HG03139 (cell line): ENCODE measurements around the gene SGPP1.
"Not testable (repeated sequence)": the region's sequence is repeated elsewhere in the genome, so short reads cannot be mapped to it uniquely, and the experiment has no call there.

Experiments used
- ATAC-seq: cut with Tn5 transposase; IDR thresholded peaks from one replicate; pipeline ENCODE4 v1.9.1; 2021; ENCODE audit not compliant: unreplicated experiment

SGPP1 gene

DNA sequence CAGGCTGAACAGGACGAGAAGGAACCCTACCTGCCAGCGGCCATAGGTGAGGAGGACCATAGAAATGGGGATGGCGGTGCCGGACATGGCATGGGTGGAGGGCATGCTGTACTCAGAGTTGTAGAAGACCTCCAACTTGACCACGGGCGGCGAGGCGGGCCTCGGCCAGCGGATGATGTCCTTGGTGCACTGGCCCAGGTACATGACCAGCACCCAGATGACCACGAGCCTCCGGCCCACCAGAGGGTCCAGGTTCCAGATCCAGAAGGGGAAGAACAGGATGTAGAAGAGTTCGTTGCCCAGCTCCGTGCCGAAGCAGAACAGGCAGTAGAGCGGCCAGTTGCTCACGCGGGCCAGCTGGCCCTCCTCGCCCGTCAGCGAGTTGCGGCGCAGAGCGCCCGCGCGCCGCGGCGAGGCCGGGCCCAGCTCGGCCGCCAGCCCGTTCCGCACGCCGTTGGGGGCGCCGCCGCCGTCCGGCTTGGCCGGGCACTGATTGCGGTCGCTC, 582 bp downstream of the SGPP1 start:
- ATAC-seq, result peak; percentile 21

DNA sequence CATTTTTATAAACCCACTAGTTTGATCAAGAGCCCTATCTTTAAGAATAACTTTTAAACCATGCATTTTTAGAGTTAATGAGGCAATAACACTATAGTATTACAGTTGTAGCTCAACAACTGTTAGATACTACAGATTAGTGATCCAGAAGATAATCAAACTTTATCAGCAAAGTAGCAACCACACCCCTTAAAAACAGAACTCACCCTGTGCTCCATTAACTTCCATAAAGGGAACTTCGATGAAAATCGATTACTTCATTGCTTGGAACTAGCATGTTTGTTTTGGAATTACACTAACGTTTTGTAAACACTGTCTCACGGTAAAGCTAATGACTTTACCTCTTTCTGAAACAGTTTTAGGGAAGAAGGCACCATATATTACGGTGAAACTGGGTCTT, 1.4 kb downstream of the SGPP1 start:
- ATAC-seq, result no peak

- ATAC-seq, result no peak
These were observed 1.9 kb downstream of the SGPP1 start for GRCh38 chr14:63725786-63726460.

DNA sequence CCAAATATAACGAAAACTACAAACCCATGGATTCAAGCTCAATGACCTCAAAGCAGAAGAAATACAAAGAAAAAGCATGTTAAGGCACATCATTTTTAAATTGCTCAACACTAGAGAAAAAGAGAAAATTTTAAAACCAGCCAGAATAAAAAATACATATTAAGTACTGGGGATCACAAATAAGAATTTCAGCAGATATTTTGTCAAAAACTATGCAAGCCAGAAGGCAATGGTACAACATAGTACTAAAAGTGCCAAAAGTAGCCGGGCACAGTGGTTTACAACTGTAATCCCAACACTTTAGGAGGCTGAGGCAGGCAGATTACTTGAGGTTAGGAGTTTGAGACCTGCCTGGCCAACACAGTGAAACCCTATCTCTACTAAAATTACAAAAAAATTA, 10.2 kb downstream of the SGPP1 start:
- no peak for ATAC-seq

GRCh38 chr14:63715360-63715759, 12.5 kb downstream of the SGPP1 start:
- no peak for ATAC-seq

DNA sequence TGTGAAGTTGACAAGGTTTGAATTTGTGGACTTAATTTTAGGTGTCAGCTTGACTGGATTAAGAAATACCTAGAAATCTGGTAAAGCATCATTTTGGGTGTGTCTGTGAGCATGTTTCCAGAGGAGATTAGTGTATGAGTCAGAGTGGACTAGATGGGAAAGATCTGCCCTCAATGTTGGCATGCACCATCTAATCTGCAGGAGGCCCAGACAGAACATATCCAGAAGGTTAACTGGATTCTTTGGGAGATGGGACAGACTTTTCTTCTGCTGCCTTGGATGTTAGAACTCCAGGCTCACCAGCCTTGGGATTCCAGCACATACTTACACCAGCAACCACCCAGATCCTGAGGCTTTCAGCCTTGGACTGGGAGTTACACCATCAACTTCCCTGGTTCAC, 14.1 kb downstream of the SGPP1 start:
- ATAC-seq, result no peak

DNA sequence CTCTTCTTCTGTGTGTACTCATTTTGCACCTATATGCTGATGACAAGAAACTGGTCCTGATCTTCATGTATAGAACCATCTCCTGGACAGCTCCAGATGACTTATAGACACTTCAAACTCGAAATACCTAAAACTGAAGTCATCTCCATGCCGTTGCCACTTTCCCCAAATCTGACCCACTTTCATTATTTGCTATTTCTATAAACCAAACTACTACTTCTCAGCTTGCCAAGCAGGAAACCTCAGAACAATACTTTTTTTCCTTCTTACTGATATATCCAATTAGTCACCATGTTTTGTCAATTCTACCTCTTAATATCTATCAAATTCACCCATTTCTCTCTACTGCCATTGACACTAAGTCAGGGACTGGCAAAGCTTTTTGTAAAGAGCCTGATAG, 14.8 kb downstream of the SGPP1 start:
- ATAC-seq, result no peak

- no peak for ATAC-seq
These were observed 15.7 kb downstream of the SGPP1 start for GRCh38 chr14:63712123-63712522.

DNA sequence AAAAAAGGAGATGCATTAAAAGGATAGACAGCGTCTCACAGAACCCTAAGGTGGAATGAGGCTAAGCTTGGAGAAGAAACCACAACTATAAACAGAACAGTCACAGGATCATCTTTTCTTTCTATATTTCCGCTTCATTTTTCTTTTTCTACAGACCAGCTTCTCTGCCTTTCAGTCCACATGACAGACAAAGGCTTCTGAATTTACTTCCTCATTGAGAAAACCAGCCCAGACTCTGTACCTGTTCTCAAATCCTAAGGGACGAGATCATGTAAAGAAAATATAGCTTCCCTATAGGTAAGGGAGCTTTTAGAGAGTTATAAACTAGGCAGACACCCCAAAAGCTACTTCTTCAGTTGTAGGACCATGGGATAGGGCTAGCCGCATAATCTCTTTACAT, 17.4 kb downstream of the SGPP1 start:
- no peak for ATAC-seq

DNA sequence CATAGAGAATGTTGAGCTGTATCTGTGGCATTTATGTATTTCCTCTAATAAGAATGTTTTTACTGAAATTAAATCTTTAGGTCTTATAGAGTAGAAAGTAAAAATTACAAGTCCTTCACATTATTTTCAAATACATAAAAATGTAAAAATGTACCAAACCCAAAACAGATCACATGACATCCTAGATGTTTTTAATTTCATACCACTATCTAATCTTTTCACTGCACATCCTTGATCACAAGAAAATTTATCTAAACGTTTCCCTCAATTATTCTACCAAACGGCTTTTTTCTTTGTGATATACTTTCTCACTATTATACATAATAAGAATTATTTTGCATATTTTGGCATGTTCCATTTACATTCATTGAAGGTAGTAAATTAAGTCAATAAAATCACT, 18.3 kb downstream of the SGPP1 start:
- ATAC-seq, result no peak

DNA sequence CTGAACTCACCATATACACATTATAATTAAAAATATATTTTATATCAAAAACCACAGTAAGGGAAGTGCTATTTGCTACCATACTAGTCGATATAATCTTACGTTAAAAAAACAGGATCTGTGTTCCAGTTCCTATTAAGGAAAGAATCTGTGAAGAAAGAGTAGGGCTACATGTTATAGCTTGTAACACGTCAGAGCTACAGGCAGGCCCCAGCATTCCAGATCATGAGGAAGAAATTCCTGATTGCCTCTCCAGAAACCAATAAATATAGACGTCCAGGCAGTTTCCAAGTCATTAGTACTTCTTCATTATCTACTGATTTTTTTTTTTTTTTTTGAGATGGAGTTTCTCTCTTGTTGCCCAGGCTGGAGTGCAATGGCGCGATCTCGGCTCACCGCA, 20.6 kb downstream of the SGPP1 start:
- ATAC-seq, result no peak

- ATAC-seq, result peak; percentile 35
These were observed 22.2 kb downstream of the SGPP1 start for GRCh38 chr14:63705561-63706070.

- ATAC-seq, result not testable (repeated sequence)
These were observed 25.3 kb downstream of the SGPP1 start for GRCh38 chr14:63702530-63702929.

- no peak for ATAC-seq
These were observed 26.1 kb downstream of the SGPP1 start for GRCh38 chr14:63701606-63702299.

DNA sequence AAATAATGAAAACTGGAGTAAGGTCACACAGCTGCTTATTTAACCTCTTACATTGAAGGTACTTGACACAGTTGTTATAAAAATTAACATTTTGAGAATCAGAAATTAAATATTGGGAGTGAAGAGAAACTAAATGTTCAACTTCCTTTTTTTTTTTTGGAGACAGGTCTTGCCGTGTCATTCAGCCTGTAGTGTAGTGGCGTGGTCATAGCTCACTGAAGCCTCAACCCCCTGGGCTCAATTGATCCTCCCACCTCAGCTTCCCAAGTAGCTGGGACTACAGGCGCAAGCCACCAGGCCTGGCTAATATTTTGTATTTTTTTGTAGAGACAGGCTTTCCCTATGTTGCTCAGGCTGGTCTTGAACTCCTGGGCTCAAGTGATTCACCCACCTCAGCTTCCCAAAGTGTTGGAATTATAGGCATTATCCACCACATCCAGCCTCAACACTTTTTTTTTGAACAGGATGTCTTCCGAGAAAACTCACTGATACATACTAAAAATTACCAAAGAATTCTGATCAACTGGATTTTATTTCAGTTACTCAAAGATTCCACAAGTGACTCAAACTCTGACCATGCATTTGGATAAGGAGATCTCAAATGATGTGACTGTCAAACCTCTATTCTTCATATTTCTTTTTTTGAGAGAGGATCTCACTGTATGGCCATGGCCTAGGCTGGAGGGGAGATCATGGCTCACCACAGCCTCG, 35.4 kb downstream of the SGPP1 start:
- no peak for ATAC-seq

- ATAC-seq, result no peak
These were observed 38.7 kb downstream of the SGPP1 start for GRCh38 chr14:63689132-63689531.

GRCh38 chr14:63686926-63687325, 40.9 kb downstream of the SGPP1 start:
- ATAC-seq, result no peak

- no peak for ATAC-seq
These were observed 42.5 kb downstream of the SGPP1 start for GRCh38 chr14:63685401-63685800.

DNA sequence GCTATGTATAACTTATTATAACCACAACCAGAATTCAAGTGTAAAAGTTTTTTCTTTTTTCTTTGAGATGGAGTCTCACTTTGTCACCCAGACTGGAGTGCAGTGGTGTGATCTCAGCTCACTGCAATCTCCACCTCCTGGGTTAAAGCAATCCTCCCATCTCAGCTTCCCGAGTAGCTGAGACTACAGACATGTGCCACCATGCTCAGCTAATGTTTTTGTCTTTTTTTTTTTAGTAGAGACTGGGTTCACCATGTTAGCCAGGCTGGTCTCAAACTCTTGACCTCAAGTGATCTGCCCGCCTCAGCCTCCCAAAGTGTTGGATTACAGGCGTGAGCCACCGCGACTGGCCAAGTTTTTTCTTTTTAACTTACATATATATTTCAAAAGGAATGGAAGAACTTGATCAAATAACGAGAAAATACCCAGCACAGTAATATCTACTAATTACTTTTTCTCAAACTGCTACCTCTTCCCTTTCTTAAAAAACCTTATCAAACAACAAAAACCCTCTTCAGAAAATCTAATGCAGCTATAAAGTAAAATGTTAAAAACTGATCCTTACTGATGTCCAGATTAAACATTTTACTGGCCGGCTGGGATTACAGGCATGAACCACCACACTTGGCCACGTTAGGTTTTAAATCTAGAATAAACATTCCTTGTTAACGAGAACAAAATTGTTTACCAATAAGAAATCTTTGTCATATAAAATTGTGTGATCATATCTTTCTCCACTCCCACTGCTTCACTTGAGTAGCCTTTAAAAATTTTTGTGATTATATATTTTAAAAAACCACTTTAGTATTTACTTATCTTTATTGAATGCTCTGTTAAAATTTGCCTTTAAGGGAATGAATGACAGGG, 44.9 kb downstream of the SGPP1 start:
- no peak for ATAC-seq

DNA sequence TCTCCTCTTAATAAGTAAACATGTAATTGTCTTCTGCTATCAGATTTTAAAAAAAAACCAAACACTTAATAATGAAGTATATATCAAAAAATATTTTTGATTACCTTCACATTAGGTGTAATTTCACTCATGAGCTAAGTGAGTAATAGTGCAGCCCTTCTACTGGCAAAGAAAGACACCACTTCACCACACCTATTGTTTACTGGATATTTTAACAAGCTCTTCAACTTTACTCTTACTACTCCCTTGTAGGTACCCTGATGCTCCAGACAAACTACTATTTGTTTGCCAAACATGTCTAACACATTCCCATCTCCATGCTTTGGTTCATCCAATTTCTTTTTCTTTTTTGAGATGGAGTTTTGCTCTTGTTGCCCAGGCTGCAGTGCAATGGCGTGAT, 49.3 kb downstream of the SGPP1 start:
- ATAC-seq, result no peak

DNA sequence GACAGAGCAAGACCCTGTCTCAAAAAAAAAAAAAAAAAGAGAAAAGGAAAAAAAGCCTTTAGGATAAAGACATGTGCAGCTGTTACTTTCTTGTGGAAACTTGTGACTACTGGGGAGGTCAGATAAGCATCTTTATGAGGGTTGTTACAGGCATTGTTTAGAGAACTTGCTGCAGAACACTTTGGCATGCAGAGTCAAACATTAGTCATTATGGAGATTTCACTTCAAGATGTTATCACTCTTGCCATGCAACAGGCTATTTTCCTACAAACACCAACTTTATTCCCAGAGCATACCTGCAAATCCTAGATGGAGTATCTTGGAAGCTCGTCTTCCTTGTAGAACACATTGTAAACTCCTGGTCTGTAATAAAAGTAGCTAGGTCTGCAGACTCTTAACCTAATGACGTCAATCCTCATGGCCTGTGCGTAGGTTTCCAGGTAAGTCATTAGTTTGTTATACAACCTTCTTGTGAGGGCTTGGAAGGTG, 49.9 kb downstream of the SGPP1 start:
- ATAC-seq, result no peak
